HepG2 (cell line): ENCODE data around the gene TYMP. TPM values are rescaled to one million over a fixed set of nuclear protein-coding genes. Genes with fewer than 3 reads are reported as not detected.

Experiments used
- BRD4 ChIP-seq: sonication (generic); formaldehyde crosslinking; IDR thresholded peaks from 2 replicates; pipeline ENCODE4 v1.4.0; 2020; ENCODE audit warnings: missing genetic modification reagents
- E2F5 ChIP-seq: sonication (generic); formaldehyde crosslinking; conservative IDR thresholded peaks from 2 replicates; pipeline ENCODE4 v1.4.0; 2020; ENCODE audit warnings: missing genetic modification reagents
- FOXJ3 ChIP-seq: sonication (generic); formaldehyde crosslinking; IDR thresholded peaks from 2 replicates; pipeline ENCODE4 v1.4.0; 2020; ENCODE audit warnings: missing genetic modification reagents, mild to moderate bottlenecking, borderline replicate concordance
- KLF6 ChIP-seq: IDR thresholded peaks from 2 replicates; pipeline ENCODE4 v1.8.0; 2016; ENCODE audit warnings: missing biosample characterization, missing genetic modification reagents
- MNT ChIP-seq: fragments of 450-650 bp; IDR thresholded peaks from 2 replicates; pipeline ENCODE4 v1.6.1; 2016
- MYNN ChIP-seq: sonication (generic); formaldehyde crosslinking; IDR thresholded peaks from 2 replicates; pipeline ENCODE4 v1.4.0; 2020; ENCODE audit warnings: mild to moderate bottlenecking, low read depth, missing genetic modification reagents
- RBAK ChIP-seq: sonication (generic); formaldehyde crosslinking; IDR thresholded peaks from 2 replicates; pipeline ENCODE4 v1.5.1; 2020; ENCODE audit warnings: mild to moderate bottlenecking, missing genetic modification reagents
- RBM39 ChIP-seq: fragments of 200-400 bp; formaldehyde crosslinking; IDR thresholded peaks from one replicate; pipeline ENCODE4 v1.6.1; 2018; ENCODE audit warnings: antibody characterized with exemption, mild to moderate bottlenecking, low read depth, low read length; ENCODE audit not compliant: poor library complexity, severe bottlenecking
- REPIN1 ChIP-seq: sonication (generic); formaldehyde crosslinking; IDR thresholded peaks from 2 replicates; pipeline ENCODE4 v1.8.0; 2022; ENCODE audit warnings: missing genetic modification reagents, low read depth, mild to moderate bottlenecking, borderline replicate concordance
- SP2 ChIP-seq: sonication (generic); formaldehyde crosslinking; IDR thresholded peaks from 2 replicates; pipeline ENCODE4 v1.5.1; 2020; ENCODE audit warnings: mild to moderate bottlenecking, missing genetic modification reagents
- YEATS4 ChIP-seq: sonication (generic); formaldehyde crosslinking; IDR thresholded peaks from 2 replicates; pipeline ENCODE4 v1.4.0; 2020; ENCODE audit warnings: missing genetic modification reagents, borderline replicate concordance
- ZNF512 ChIP-seq: sonication (generic); formaldehyde crosslinking; IDR thresholded peaks from 2 replicates; pipeline ENCODE4 v1.4.0; 2020; ENCODE audit warnings: mild to moderate bottlenecking, missing genetic modification reagents
- ZNF7 ChIP-seq: IDR thresholded peaks from 2 replicates; pipeline ENCODE4 v1.6.1; 2016; ENCODE audit warnings: missing biosample characterization, missing genetic modification reagents
- ZNF782 ChIP-seq: sonication (generic); formaldehyde crosslinking; IDR thresholded peaks from 2 replicates; pipeline ENCODE4 v1.4.0; 2020; ENCODE audit warnings: missing genetic modification reagents, mild to moderate bottlenecking, borderline replicate concordance
- polyA plus RNA-seq, 8 experiments: library from polyadenylated mRNA; depleted of rRNA in 3 of 8; stranded (reverse) in 7 of 8; unstranded in 1 of 8; fragments of >200 nt; fragmentation: Illumina TruSeq in 4 of 8; extraction: Trizol in 4 of 8; gene quantifications; 2 replicates each; pipeline versions ENCODE4 v1.2.1 to v1.2.3, GENCODE V29; 2011 to 2016; ENCODE audit warnings: low read depth in 4 of 8, missing spikeins in 1 of 8, mixed read lengths in 1 of 8; ENCODE audit not compliant: insufficient read depth in 1 of 8
- total RNA-seq, 5 experiments: library from RNA; depleted of rRNA; stranded (reverse); fragments of >200 nt; fragmentation: Illumina TruSeq; extraction: Trizol; gene quantifications; 2 replicates each; pipeline ENCODE4 v1.2.3, GENCODE V29; 2016; ENCODE audit warnings: low read depth in 1 of 5
- TF ChIP-seq, protein P1 (sequence below): sonication (generic); formaldehyde crosslinking; IDR thresholded peaks from 2 replicates; pipeline ENCODE4 v1.5.1; 2020; ENCODE audit warnings: missing genetic modification reagents, mild to moderate bottlenecking, borderline replicate concordance
- TF ChIP-seq, protein P2 (sequence below): sonication (generic); formaldehyde crosslinking; IDR thresholded peaks from 2 replicates; pipeline ENCODE4 v1.4.0; 2020; ENCODE audit warnings: missing genetic modification reagents
- TF ChIP-seq, protein P3 (sequence below): sonication (generic); formaldehyde crosslinking; IDR thresholded peaks from 2 replicates; pipeline ENCODE4 v1.8.0; 2022; ENCODE audit warnings: missing genetic modification reagents, mild to moderate bottlenecking, inconsistent platforms, borderline replicate concordance
- TF ChIP-seq, protein P4 (sequence below): sonication (generic); formaldehyde crosslinking; IDR thresholded peaks from 2 replicates; pipeline ENCODE4 v1.5.0; 2020; ENCODE audit warnings: missing genetic modification reagents, mild to moderate bottlenecking, borderline replicate concordance

The TYMP gene
- total and polyA plus RNA-seq, 2 of the 13 experiments (the other 11 are each of a cell fraction or from before 2014, with no cell fraction given): 3.9 to 4.3 TPM

GRCh38 chr22:50481440-50482106 is 48.2 kb downstream of the TYMP start, which contains the start of gene ADM2 (continued):
- TF ChIP-seq, protein P1, sequence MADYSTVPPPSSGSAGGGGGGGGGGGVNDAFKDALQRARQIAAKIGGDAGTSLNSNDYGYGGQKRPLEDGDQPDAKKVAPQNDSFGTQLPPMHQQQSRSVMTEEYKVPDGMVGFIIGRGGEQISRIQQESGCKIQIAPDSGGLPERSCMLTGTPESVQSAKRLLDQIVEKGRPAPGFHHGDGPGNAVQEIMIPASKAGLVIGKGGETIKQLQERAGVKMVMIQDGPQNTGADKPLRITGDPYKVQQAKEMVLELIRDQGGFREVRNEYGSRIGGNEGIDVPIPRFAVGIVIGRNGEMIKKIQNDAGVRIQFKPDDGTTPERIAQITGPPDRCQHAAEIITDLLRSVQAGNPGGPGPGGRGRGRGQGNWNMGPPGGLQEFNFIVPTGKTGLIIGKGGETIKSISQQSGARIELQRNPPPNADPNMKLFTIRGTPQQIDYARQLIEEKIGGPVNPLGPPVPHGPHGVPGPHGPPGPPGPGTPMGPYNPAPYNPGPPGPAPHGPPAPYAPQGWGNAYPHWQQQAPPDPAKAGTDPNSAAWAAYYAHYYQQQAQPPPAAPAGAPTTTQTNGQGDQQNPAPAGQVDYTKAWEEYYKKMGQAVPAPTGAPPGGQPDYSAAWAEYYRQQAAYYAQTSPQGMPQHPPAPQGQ (CRISPR knock-in tag): no peak
- TF ChIP-seq YEATS4 (peak; percentile 64), FOXJ3 (no peak), MYNN (CRISPR knock-in tag) (no peak), ZNF7 (CRISPR knock-in tag) (no peak), RBAK (CRISPR knock-in tag) (no peak), BRD4 (CRISPR knock-in tag) (no peak), RBM39 (no peak), REPIN1 (CRISPR knock-in tag) (no peak; the same call in 1 of the 2 replicates), KLF6 (CRISPR knock-in tag) (no peak), ZNF782 (CRISPR knock-in tag) (no peak), E2F5 (no peak), ZNF512 (CRISPR knock-in tag) (no peak), MNT (no peak), SP2 (no peak)
- TF ChIP-seq, protein P2, sequence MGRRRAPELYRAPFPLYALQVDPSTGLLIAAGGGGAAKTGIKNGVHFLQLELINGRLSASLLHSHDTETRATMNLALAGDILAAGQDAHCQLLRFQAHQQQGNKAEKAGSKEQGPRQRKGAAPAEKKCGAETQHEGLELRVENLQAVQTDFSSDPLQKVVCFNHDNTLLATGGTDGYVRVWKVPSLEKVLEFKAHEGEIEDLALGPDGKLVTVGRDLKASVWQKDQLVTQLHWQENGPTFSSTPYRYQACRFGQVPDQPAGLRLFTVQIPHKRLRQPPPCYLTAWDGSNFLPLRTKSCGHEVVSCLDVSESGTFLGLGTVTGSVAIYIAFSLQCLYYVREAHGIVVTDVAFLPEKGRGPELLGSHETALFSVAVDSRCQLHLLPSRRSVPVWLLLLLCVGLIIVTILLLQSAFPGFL: no peak
- TF ChIP-seq, protein P3, sequence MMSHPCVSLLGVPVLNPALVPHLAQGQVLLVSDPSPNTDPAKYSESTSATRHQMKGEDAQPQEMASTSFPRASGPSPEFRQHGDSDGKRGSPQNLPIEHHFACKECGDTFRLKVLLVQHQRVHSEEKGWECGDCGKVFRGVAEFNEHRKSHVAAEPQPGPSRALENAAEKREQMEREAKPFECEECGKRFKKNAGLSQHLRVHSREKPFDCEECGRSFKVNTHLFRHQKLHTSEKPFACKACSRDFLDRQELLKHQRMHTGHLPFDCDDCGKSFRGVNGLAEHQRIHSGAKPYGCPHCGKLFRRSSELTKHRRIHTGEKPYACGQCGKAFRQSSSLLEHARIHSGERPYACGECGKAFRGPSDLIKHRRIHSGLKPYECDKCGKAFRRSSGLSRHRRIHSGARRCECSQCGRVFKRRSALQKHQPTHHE (CRISPR knock-in tag): no peak
- TF ChIP-seq, protein P4, sequence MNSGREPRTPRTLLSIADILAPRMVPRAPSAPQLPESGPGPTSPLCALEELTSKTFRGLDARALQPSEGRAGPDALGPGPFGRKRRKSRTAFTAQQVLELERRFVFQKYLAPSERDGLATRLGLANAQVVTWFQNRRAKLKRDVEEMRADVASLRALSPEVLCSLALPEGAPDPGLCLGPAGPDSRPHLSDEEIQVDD (CRISPR knock-in tag): no peak
